Left renal cortex interstitium (tissue), 4 donors: Measurements from ENCODE around the gene VPS26C. TPM values are rescaled to one million over a fixed set of nuclear protein-coding genes. Genes with fewer than 3 reads are reported as not detected.

ENCODE experiments used
- DNase-seq, 4 donors: peaks; one replicate each; pipeline ENCODE4 v3.0.0-alpha.2; 2013; ENCODE audit warnings: low read depth in 4 of 4, low spot score in 2 of 4, missing footprints in 1 of 4
- polyA plus RNA-seq, 4 donors: library from polyadenylated mRNA; unstranded; fragments of 120-200 nt; gene quantifications; one replicate each; pipeline ENCODE4 v1.2.1, GENCODE V29; 2013; ENCODE audit not compliant: insufficient read length in 4 of 4

VPS26C gene
- polyA plus RNA-seq, 4 donors, result 38.1 to 51.1 (median 40.7) TPM

GRCh38 chr21:37207441-37208009 is 59.6 kb downstream of the VPS26C start:
- DNase-seq, result peak in 1 of 4 donors; percentile 12

DNA sequence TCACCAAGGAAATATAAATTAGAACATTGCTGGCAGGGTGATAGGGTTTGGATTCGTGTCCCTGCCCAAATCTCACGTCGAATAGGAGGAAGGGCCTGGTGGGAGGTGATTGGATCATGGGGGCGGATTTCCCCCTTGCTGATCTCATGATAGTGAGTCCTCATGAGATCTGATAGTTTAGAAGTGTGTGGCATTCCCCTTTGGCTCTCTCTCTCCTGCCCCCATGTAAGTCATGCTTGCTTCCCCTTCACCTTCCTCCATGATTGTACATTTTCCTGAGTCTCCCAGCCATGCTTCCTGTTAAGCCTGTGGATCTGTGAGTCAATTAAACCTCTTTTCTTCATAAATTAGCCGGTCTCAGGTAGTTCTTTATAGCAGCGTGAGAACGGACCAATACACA is 60.6 kb downstream of the VPS26C start:
- no peak for DNase-seq

GRCh38 chr21:37204580-37204979 is 62.6 kb downstream of the VPS26C start:
- no peak for DNase-seq

DNA sequence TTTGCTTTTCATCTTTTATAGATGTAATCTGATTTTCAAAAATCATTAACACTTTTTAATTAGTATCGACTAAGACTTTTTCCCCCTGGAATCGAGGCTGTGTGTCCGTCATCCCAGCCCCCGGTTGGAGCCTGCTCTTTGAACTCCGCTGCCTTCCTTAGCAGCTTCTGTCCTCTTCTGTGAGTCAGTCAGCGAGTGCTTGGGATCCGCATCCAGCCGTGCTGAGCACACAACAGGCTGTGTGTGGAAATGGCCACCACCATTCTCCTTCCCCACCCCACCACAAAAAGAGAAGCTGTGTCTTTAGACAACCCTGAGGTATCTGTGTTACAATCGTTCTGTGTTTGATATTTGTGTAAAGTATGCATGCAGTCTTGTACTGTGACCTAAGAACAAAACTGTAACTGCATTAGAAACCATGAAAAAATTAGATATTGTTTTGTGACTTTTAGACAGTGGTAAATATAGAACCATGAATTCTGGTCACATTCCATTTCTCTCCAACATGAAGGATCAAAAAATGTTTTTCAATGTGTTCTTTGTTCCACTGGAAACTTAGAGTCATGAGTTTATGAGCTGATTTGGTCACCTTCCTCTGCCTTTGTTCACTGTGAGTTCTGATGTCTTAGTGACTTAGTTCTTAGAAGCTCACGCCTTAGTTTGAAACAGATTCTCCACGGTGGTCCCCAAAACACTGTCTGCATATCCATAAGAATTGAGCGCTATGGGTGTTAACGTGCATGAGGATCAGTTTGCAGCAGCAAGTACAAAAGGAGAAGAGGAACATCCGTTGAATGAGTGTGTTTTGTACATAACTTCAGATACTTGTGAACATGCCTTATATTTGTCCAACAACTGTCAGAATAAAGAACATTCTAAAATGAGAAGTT is 64.7 kb downstream of the VPS26C start:
- DNase-seq, result no peak

- DNase-seq, result no peak
Measured at GRCh38 chr21:37200641-37201480, 66.3 kb downstream of the VPS26C start.

GRCh38 chr21:37199057-37199924 is 67.8 kb downstream of the VPS26C start:
- peak in 2 of 4 donors; percentile 18 to 25 for DNase-seq

GRCh38 chr21:37197746-37198145 is 69.4 kb downstream of the VPS26C start:
- no peak for DNase-seq

GRCh38 chr21:37196847-37197246 is 70.3 kb downstream of the VPS26C start:
- no peak for DNase-seq

DNA sequence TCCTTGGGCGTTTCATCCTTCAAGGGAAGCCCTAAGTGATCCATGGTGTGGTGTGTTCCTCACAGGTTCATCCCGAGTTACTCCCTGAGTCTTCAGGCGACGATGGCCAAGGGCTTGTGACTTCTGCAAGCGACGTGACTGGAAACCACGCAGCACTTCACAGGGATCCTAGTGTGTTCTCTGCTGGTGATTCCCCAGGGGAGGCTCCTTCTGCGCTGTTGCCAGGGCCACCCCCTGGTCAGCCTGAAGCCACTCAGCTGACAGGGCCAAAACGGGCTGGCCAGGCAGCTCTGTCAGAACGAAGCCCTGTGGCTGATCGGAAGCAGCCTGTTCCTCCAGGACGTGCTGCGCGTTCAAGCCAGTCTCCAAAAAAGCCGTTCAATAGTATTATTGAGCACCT is 71.5 kb downstream of the VPS26C start:
- DNase-seq, result no peak

- no peak for DNase-seq
Measured at GRCh38 chr21:37195059-37195458, 72.1 kb downstream of the VPS26C start.

- DNase-seq, result no peak
Measured at GRCh38 chr21:37193676-37194075, 73.5 kb downstream of the VPS26C start.

DNA sequence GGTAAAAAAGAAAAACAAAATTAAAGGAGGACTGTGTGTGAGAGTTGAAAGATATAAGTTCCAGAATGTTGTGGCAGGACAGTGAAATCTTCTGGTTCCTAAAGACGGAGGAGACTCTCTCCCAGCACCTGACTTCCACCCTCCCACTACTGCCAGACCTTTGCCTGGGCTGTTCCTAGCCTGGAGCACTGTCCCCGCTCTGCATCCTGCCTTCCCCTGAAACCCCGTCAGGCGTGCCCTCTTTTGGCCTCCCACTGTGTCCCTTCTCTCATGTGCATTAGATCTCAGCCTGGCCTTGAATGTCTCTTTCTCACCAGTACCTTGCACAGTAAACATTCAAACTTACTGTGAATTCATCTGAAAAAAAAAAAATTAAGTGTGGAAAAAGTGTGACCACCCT is 74.1 kb downstream of the VPS26C start:
- no peak for DNase-seq

GRCh38 chr21:37192019-37192418 is 75.1 kb downstream of the VPS26C start:
- no peak for DNase-seq

- no peak for DNase-seq
Measured at GRCh38 chr21:37188825-37189224, 78.3 kb downstream of the VPS26C start.

GRCh38 chr21:37186983-37187382 is 80.2 kb downstream of the VPS26C start:
- DNase-seq, result no peak

DNA sequence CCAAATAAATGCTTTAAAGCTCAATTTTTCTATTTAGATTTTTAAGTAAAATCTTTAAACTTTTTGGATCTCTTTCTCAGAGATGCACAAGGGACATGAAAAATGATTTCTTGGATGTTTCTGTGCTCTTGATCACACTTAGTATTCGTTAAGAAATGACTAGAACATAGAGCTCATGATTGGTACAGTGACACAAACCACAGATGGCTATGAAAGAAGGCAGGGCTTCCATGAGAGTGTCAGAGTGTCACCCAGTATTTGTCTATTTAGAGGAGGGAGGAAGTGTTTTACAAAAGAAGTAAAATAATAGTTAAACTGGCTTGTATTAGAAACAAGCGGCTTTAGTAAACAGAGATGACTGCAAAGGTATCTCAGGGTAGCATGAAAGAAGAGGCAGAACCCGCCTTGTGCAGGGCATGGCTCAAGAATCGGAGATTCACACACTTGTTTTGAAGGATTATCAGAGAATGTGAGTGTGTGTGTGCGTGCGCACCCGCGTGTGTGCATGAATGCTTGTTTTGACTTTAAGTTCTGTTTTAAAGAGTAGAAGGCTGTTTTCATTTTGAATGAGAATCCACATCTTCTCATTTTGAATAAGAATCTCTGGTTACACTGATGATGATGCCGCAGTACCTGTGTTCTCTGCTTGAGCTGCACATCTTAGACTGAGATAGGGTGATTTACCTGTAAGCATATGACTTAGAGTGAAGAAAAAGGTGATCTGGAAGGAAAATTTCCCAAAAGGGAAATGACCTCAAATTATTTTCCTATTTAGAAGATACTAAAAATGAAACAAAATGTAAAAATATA is 82.1 kb downstream of the VPS26C start:
- no peak for DNase-seq

- no peak for DNase-seq
Measured at GRCh38 chr21:37183749-37184148, 83.4 kb downstream of the VPS26C start.

DNA sequence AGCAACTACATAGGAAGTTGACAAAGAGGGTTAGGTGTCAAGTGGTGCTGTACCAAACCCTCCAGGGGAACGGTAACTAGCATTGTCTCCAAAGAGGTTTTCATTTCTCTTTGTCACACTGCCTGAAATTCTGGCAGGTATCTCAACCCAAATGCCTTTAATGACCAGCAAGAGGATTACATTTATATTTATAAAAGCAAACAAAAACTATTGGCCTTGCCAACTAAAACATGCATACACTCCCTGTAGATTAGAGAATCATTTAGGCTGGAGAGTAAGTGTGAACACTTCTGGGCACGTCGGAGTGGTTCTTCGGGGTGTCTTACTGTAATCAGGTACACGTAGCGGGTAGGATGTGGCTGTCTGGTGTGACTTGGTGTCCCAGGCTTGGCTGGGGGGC is 84.9 kb downstream of the VPS26C start:
- no peak for DNase-seq

DNA sequence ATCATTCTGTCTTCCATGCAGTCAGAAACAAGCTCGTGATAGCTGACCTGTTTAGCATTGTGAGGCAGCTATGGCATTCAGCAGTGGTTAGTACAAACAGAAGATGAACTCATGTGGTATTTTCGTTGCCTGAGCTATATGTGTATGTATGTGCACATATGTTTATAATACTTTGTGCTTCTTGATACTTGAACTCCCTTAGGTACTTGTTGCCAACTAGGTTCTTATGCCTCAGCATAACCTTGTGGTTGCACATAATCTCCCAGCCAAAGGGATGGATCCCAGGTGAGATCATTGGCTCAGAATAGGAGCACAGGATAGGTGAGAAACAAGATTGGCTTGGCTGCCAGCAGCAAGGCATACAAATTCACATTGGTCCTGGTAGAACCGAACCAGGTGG is 86.1 kb downstream of the VPS26C start:
- no peak for DNase-seq

DNA sequence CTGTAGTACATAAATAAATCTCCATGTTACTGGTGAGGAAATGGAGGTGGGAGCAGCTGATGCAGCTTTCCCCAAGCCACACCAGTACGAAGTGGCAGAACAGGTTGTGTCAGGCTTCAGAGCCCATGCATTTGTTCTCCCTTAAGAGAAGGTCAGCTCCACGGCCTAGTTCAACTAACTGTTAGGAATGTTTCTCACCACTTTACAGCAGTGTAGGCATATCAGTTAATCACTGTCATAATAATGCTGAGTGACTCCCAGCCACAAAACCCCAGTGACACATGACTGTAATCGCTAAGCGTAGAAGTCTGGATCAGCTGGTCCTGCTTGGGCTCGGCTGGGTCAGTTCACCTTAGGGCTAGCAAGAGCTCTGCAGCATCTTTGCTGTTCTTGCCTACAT is 90.4 kb downstream of the VPS26C start:
- DNase-seq, result no peak
